HFFc6 (cell line): Measurements from ENCODE around the gene TRDN. TPM values are rescaled to one million over a fixed set of nuclear protein-coding genes. Genes with fewer than 3 reads are reported as not detected.

Source experiments
- DNase-seq: peaks from one replicate; pipeline ENCODE4 v3.0.0-alpha.2; 2018
- H3K27ac Mint-ChIP-seq: 2 replicates; pipeline ENCODE4 v1.8.0; 2020; ENCODE audit warnings: mild to moderate bottlenecking, mixed read lengths
- H3K27me3 Mint-ChIP-seq: 2 replicates; pipeline ENCODE4 v1.8.0; 2021; ENCODE audit warnings: mild to moderate bottlenecking, moderate library complexity, mixed read lengths; ENCODE audit not compliant: insufficient read depth
- H3K36me3 Mint-ChIP-seq: 2 replicates; pipeline ENCODE4 v1.8.0; 2021; ENCODE audit warnings: low read depth, mixed read lengths
- H3K4me1 Mint-ChIP-seq: 2 replicates; pipeline ENCODE4 v1.8.0; 2020; ENCODE audit warnings: low read depth, mixed read lengths
- H3K4me3 Mint-ChIP-seq: 2 replicates; pipeline ENCODE4 v1.8.0; 2020; ENCODE audit warnings: mild to moderate bottlenecking, moderate library complexity, mixed read lengths
- H3K9me3 Mint-ChIP-seq: 2 replicates; pipeline ENCODE4 v1.8.0; 2020; ENCODE audit warnings: mild to moderate bottlenecking, mixed read lengths
- total RNA-seq, 6 experiments: library from RNA; stranded (reverse); fragmentation: NEBNext Ultra II Directional; extraction: Animal tissue kit (Norgen Biotek cat#: 25700); gene quantifications; 2 replicates in 1 of 6; 3 replicates in 5 of 6; pipeline ENCODE4 v1.2.3, GENCODE V29; 2021
- TF ChIP-seq, protein P1 (sequence below): fragments of 200-600 bp; sonication (generic); IDR thresholded peaks from 2 replicates; pipeline ENCODE4 v1.5.0; 2021; ENCODE audit warnings: antibody characterized with exemption, mild to moderate bottlenecking

Gene TRDN
- total RNA-seq, 6 experiments from 2014 or later, result not detected

DNA sequence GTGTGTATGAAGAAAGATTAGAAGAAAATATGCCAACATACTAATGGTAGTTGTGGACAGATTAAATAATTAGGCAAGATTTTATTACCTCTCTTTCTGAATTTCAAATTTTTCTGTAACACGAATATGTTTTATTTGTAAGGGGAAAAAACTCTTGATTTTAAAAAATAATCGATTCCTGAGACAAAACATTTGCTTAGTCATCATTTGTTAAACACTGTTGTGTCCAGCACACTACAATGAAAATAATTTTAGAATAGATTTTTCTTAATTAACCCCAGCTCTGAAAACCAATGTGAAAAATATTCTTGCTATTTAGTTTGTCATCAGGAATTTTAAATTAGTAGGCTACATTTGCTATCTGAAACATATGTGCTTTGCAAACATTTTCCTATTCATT, 253.0 kb downstream of the TRDN start:
- no peak overlapping the region for H3K4me3 Mint-ChIP-seq
- H3K27ac Mint-ChIP-seq, result no peak overlapping the region
- TF ChIP-seq, protein P1, sequence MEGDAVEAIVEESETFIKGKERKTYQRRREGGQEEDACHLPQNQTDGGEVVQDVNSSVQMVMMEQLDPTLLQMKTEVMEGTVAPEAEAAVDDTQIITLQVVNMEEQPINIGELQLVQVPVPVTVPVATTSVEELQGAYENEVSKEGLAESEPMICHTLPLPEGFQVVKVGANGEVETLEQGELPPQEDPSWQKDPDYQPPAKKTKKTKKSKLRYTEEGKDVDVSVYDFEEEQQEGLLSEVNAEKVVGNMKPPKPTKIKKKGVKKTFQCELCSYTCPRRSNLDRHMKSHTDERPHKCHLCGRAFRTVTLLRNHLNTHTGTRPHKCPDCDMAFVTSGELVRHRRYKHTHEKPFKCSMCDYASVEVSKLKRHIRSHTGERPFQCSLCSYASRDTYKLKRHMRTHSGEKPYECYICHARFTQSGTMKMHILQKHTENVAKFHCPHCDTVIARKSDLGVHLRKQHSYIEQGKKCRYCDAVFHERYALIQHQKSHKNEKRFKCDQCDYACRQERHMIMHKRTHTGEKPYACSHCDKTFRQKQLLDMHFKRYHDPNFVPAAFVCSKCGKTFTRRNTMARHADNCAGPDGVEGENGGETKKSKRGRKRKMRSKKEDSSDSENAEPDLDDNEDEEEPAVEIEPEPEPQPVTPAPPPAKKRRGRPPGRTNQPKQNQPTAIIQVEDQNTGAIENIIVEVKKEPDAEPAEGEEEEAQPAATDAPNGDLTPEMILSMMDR, result no peak
- H3K9me3 Mint-ChIP-seq, result peaks cover 23% of the 10 kb centered on the region
- H3K27me3 Mint-ChIP-seq, result no peaks in the 10 kb centered on the region
- no peaks in the 10 kb centered on the region; the same call in 1 of the 2 replicates for H3K36me3 Mint-ChIP-seq
- DNase-seq, result no peak
- H3K4me1 Mint-ChIP-seq, result no peaks in the 10 kb centered on the region

GRCh38 chr6:123380257-123380656, 256.5 kb downstream of the TRDN start:
- Mint-ChIP-seq H3K27me3 (no peaks in the 10 kb centered on the region), H3K9me3 (peaks cover 19% of the 10 kb centered on the region)
- DNase-seq, result no peak

GRCh38 chr6:123372737-123373136, 264.0 kb downstream of the TRDN start:
- H3K4me1 Mint-ChIP-seq, result no peaks in the 10 kb centered on the region
- TF ChIP-seq, protein P1, result no peak
- DNase-seq, result no peak
- H3K4me3 Mint-ChIP-seq, result no peak overlapping the region
- H3K36me3 Mint-ChIP-seq, result no peaks in the 10 kb centered on the region
- H3K9me3 Mint-ChIP-seq, result peaks cover 11% of the 10 kb centered on the region
- H3K27me3 Mint-ChIP-seq, result no peaks in the 10 kb centered on the region
- no peak overlapping the region for H3K27ac Mint-ChIP-seq

More at GRCh38 chr6:123380257-123380656, 256.5 kb downstream of the TRDN start:
- H3K36me3 Mint-ChIP-seq, result no peaks in the 10 kb centered on the region
- H3K4me1 Mint-ChIP-seq, result no peaks in the 10 kb centered on the region
- no peak overlapping the region for H3K4me3 Mint-ChIP-seq
- TF ChIP-seq, protein P1, result no peak
- H3K27ac Mint-ChIP-seq, result no peak overlapping the region

- no peak overlapping the region for H3K27ac Mint-ChIP-seq
- TF ChIP-seq, protein P1, result no peak
- peaks cover 4% of the 10 kb centered on the region; the same call in 1 of the 2 replicates for H3K36me3 Mint-ChIP-seq
- H3K4me1 Mint-ChIP-seq, result no peaks in the 10 kb centered on the region
- no peak for DNase-seq
- H3K27me3 Mint-ChIP-seq, result no peaks in the 10 kb centered on the region
- H3K4me3 Mint-ChIP-seq, result no peak overlapping the region
- H3K9me3 Mint-ChIP-seq, result peaks cover 21% of the 10 kb centered on the region
Observed at GRCh38 chr6:123363912-123364311, 272.8 kb downstream of the TRDN start.

GRCh38 chr6:123360359-123360758, 276.4 kb downstream of the TRDN start:
- TF ChIP-seq, protein P1, result no peak
- peaks cover 4% of the 10 kb centered on the region; the same call in 1 of the 2 replicates for H3K36me3 Mint-ChIP-seq
- no peaks in the 10 kb centered on the region for H3K27me3 Mint-ChIP-seq
- H3K27ac Mint-ChIP-seq, result no peak overlapping the region
- H3K9me3 Mint-ChIP-seq, result peaks cover 28% of the 10 kb centered on the region
- DNase-seq, result no peak
- no peak overlapping the region for H3K4me3 Mint-ChIP-seq
- H3K4me1 Mint-ChIP-seq, result no peaks in the 10 kb centered on the region

DNA sequence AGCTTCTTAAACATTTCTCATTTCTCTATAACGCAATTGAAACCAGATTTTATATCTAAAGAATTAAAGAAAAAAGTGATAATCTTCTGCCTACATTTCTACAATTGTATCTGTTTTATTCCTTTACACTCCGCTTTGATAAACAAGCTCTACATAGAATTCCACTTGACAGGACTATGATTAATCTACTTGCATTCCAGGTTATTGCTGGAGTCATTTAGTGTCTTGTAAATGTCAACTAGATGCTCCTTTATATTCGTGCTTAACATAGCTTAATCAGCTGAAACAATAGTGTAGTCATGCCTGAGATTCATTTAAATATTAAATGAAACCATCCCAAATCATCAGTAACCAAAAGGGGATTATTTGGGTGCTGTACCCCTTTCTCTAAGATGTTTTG, 284.0 kb downstream of the TRDN start:
- no peak overlapping the region for H3K4me3 Mint-ChIP-seq
- H3K36me3 Mint-ChIP-seq, result no peaks in the 10 kb centered on the region
- H3K27ac Mint-ChIP-seq, result no peak overlapping the region
- H3K4me1 Mint-ChIP-seq, result no peaks in the 10 kb centered on the region
- DNase-seq, result no peak
- no peaks in the 10 kb centered on the region for H3K27me3 Mint-ChIP-seq
- TF ChIP-seq, protein P1, result no peak
- peaks cover 5% of the 10 kb centered on the region for H3K9me3 Mint-ChIP-seq
